ENCODE measurements around the gene CDC7.

The CDC7 gene

DNA sequence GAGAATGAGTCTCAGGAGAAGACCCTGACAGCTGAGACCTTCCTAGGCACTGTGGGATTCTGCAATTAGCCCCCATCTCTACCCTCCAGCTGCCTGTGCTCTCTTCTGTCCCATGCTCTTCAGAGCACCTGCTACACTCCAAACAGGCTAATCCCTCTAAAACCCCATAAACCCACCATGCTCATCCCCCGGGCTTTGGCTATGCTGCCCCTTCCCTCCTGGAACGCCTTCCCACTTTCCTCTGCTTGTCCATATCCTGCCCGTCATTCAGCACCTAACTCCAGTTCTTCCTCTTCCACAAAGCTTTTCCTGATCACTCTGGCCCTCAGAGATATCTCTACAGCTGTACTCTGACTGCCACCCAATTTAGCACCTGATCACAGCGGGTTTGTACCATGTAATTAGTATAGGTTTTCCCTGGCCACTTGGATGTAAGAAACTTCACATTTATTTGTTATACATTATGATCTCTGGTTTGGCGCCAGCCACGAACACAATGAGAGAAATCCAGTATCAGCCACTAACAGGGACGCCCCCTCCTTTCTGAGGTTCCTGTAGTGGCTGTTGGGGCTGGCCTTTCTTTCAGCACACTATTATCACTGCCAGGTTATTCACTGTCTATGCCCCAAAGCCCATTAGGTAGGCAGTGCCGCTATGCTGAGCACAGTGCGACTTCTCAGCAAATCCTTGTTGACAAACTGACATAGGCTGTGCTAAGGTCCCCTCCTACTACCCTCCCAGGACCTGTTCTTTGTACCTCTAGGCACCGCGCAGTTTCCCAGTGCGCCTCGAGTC is 45.1 kb downstream of the CDC7 start:
- H3K9ac ChIP-seq (ENCODE audit: low read length), result no peak overlapping the region
- H4K20me1 ChIP-seq (ENCODE audit: insufficient read depth, low read length), result no peaks in the 10 kb centered on the region
- H3K4me1 ChIP-seq (ENCODE audit: low read length), result no peaks in the 10 kb centered on the region
- H3K27ac ChIP-seq (ENCODE audit: low read length), result no peak overlapping the region
- H3K36me3 ChIP-seq (replicated peaks; ENCODE audit: low read depth, low read length), result no peaks in the 10 kb centered on the region
- H3K4me3 ChIP-seq (ENCODE audit: low read length), result no peak overlapping the region
- H3K79me2 ChIP-seq (ENCODE audit: low read length), result no peaks in the 10 kb centered on the region
- TF ChIP-seq, protein P1, sequence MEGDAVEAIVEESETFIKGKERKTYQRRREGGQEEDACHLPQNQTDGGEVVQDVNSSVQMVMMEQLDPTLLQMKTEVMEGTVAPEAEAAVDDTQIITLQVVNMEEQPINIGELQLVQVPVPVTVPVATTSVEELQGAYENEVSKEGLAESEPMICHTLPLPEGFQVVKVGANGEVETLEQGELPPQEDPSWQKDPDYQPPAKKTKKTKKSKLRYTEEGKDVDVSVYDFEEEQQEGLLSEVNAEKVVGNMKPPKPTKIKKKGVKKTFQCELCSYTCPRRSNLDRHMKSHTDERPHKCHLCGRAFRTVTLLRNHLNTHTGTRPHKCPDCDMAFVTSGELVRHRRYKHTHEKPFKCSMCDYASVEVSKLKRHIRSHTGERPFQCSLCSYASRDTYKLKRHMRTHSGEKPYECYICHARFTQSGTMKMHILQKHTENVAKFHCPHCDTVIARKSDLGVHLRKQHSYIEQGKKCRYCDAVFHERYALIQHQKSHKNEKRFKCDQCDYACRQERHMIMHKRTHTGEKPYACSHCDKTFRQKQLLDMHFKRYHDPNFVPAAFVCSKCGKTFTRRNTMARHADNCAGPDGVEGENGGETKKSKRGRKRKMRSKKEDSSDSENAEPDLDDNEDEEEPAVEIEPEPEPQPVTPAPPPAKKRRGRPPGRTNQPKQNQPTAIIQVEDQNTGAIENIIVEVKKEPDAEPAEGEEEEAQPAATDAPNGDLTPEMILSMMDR (IDR thresholded peaks at IDR 0.05; ENCODE audit: low read depth, low read length), result no peak
- TF ChIP-seq EZH2phosphoT487 (IDR thresholded peaks at IDR 0.05; ENCODE audit: low read depth), result no peak
- H2AFZ ChIP-seq (ENCODE audit: low read depth, low read length), result no peak overlapping the region
- H3K27me3 ChIP-seq (ENCODE audit: low read depth, low read length), result no peaks in the 10 kb centered on the region
- no peaks in the 10 kb centered on the region for H3K9me3 ChIP-seq (ENCODE audit: insufficient read depth, low read length)
- no peak overlapping the region for H3K4me2 ChIP-seq (ENCODE audit: low read length)

DNA sequence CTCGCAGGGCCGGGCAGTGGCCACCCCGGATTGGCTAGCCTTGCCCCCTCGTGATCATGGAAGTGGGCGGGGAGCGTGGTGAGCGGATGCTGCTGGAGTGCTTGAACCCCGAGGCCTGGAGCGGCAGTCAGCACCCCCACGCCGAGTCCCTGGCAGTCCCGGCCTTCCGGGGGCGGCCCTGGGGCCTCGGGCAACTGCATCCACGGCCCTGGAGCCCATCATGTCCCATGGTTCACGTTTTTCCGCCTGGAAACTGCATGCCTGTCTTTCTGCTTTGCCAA is 45.6 kb downstream of the CDC7 start:
- Histone ChIP-seq H3K36me3 (replicated peaks; ENCODE audit: low read depth, low read length) (no peaks in the 10 kb centered on the region), H3K4me1 (ENCODE audit: low read length) (no peaks in the 10 kb centered on the region), H3K27me3 (ENCODE audit: low read depth, low read length) (no peaks in the 10 kb centered on the region), H3K79me2 (ENCODE audit: low read length) (no peaks in the 10 kb centered on the region), H3K9me3 (ENCODE audit: insufficient read depth, low read length) (no peaks in the 10 kb centered on the region), H3K9ac (ENCODE audit: low read length) (no peak overlapping the region), H3K4me2 (ENCODE audit: low read length) (no peak overlapping the region), H4K20me1 (ENCODE audit: insufficient read depth, low read length) (no peaks in the 10 kb centered on the region), H3K27ac (ENCODE audit: low read length) (no peak overlapping the region), H2AFZ (ENCODE audit: low read depth, low read length) (no peak overlapping the region), H3K4me3 (ENCODE audit: low read length) (no peak overlapping the region)
- TF ChIP-seq, protein P1 (IDR thresholded peaks at IDR 0.05; ENCODE audit: low read depth, low read length), result no peak
- no peak for TF ChIP-seq EZH2phosphoT487 (IDR thresholded peaks at IDR 0.05; ENCODE audit: low read depth)

DNA sequence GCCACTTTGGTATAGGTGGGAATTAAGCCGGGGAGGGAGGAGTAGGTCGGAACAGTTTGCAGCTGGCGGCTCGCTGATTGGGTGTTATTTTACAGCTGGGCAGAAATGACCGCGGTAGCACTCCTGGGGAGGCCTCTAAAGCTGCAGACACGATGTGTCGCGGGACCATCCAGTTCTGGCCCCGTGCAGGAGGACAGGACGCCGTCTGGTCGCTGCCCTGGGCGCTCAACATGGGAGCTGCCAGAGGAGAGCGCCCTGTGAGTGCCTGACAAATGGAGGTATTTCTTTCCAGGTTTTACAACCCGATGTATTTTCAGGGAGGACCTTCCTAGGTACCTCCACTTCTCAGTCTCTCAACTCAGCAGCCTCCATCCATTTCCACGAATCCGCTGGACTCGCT is 46.2 kb downstream of the CDC7 start:
- Histone ChIP-seq H4K20me1 (ENCODE audit: insufficient read depth, low read length) (no peaks in the 10 kb centered on the region), H3K4me2 (ENCODE audit: low read length) (no peak overlapping the region), H3K9ac (ENCODE audit: low read length) (no peak overlapping the region), H3K27ac (ENCODE audit: low read length) (no peak overlapping the region), H3K9me3 (ENCODE audit: insufficient read depth, low read length) (no peaks in the 10 kb centered on the region), H3K27me3 (ENCODE audit: low read depth, low read length) (no peaks in the 10 kb centered on the region), H3K4me1 (ENCODE audit: low read length) (no peaks in the 10 kb centered on the region), H3K36me3 (replicated peaks; ENCODE audit: low read depth, low read length) (no peaks in the 10 kb centered on the region), H3K4me3 (ENCODE audit: low read length) (no peak overlapping the region), H2AFZ (ENCODE audit: low read depth, low read length) (no peak overlapping the region), H3K79me2 (ENCODE audit: low read length) (no peaks in the 10 kb centered on the region)
- TF ChIP-seq EZH2phosphoT487 (IDR thresholded peaks at IDR 0.05; ENCODE audit: low read depth), result no peak
- TF ChIP-seq, protein P1 (IDR thresholded peaks at IDR 0.05; ENCODE audit: low read depth, low read length), result no peak

DNA sequence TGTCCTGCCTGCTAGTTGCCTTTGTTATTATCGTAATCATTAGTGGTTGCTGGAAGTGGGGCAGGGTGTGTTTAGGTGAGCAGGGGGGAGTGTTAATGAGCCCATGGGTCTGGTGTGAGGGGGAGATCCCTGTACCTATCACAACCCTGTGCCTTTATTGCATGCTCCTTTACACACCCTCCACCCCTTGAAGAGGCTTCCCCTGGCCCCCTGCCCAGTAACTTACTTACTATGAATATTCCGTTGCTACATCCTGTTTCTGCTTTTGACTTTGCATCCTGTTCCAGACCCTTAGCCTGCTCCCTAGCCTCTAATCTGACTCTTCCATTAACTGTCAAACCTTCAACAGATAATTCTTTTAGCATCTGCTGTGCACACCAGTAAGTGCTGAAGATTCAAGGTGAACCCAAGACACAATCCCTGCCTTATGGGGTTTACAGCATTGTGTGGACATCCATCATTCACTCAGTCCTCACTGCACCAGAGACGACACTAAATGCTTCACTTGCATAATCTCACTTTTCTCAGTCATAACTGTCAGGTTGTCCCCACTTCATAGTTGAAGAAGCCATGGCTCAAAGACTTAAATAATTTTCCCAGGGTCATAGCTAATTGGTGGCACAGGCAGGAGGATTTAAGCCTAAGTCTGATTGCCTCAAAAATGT is 47.9 kb downstream of the CDC7 start:
- no peak overlapping the region for H3K27ac ChIP-seq (ENCODE audit: low read length)
- TF ChIP-seq, protein P1 (IDR thresholded peaks at IDR 0.05; ENCODE audit: low read depth, low read length), result no peak
- no peak for TF ChIP-seq EZH2phosphoT487 (IDR thresholded peaks at IDR 0.05; ENCODE audit: low read depth)
- no peak overlapping the region for H3K4me3 ChIP-seq (ENCODE audit: low read length)
- no peaks in the 10 kb centered on the region for H3K79me2 ChIP-seq (ENCODE audit: low read length)
- H3K27me3 ChIP-seq (ENCODE audit: low read depth, low read length), result no peaks in the 10 kb centered on the region
- no peak overlapping the region for H3K9ac ChIP-seq (ENCODE audit: low read length)
- no peaks in the 10 kb centered on the region for H4K20me1 ChIP-seq (ENCODE audit: insufficient read depth, low read length)
- H3K9me3 ChIP-seq (ENCODE audit: insufficient read depth, low read length), result no peaks in the 10 kb centered on the region
- no peak overlapping the region for H3K4me2 ChIP-seq (ENCODE audit: low read length)
- H2AFZ ChIP-seq (ENCODE audit: low read depth, low read length), result no peak overlapping the region
- H3K4me1 ChIP-seq (ENCODE audit: low read length), result no peaks in the 10 kb centered on the region
- H3K36me3 ChIP-seq (replicated peaks; ENCODE audit: low read depth, low read length), result no peaks in the 10 kb centered on the region
